Measurements from ENCODE around the gene FYCO1. TPM values are rescaled to one million over a fixed set of nuclear protein-coding genes. Genes with fewer than 3 reads are reported as not detected.
A peak's percentile ranks its signal among the peaks of the same experiment; 100 is the strongest.

Gene FYCO1
- total RNA-seq, 4 donors from 2014 or later = 38.2 to 66.6 (median 50.5) TPM

- TF ChIP-seq, protein P1, sequence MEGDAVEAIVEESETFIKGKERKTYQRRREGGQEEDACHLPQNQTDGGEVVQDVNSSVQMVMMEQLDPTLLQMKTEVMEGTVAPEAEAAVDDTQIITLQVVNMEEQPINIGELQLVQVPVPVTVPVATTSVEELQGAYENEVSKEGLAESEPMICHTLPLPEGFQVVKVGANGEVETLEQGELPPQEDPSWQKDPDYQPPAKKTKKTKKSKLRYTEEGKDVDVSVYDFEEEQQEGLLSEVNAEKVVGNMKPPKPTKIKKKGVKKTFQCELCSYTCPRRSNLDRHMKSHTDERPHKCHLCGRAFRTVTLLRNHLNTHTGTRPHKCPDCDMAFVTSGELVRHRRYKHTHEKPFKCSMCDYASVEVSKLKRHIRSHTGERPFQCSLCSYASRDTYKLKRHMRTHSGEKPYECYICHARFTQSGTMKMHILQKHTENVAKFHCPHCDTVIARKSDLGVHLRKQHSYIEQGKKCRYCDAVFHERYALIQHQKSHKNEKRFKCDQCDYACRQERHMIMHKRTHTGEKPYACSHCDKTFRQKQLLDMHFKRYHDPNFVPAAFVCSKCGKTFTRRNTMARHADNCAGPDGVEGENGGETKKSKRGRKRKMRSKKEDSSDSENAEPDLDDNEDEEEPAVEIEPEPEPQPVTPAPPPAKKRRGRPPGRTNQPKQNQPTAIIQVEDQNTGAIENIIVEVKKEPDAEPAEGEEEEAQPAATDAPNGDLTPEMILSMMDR (IDR thresholded peaks at IDR 0.05) = no peak
- TF ChIP-seq POLR2A (IDR thresholded peaks at IDR 0.05) = peak in 1 of 2 donors; percentile 44
- WGBS, 2 donors = 35 to 46% methylated on average over 6 of the region's 6 CpGs
- Histone ChIP-seq H3K27me3 (no peaks in the 10 kb centered on the region), H3K36me3 (peaks cover 4 to 20% of the 10 kb centered on the region in 2 donors), H3K4me1 (peaks cover 35 to 47% of the 10 kb centered on the region in 2 donors), H3K27ac (peak overlapping the region; percentile 87 to 94 (median 91)), H3K4me3 (replicated peaks in 1 of 3) (no peak overlapping the region), H3K9me3 (no peaks in the 10 kb centered on the region)
- peak; percentile 85 to 86 for DNase-seq
- intact Hi-C loops (cut with DNase I) = no loop called here
These were observed 22.9 kb downstream of the FYCO1 start for GRCh38 chr3:45972534-45973402.

GRCh38 chr3:45969953-45970352 lies 25.7 kb downstream of the FYCO1 start:
- H3K9me3 ChIP-seq = no peaks in the 10 kb centered on the region
- no peak overlapping the region for H3K4me3 ChIP-seq (replicated peaks in 1 of 3)
- no peak for DNase-seq
- no peaks in the 10 kb centered on the region for H3K27me3 ChIP-seq
- H3K27ac ChIP-seq = peak overlapping the region in 1 of 3 donors; percentile 45
- no peak for TF ChIP-seq POLR2A (IDR thresholded peaks at IDR 0.05)
- TF ChIP-seq, protein P1 (IDR thresholded peaks at IDR 0.05) = no peak
- peaks cover 57 to 64% of the 10 kb centered on the region in 2 donors for H3K4me1 ChIP-seq
- intact Hi-C loops (cut with DNase I) = no loop called here
- peaks cover 23 to 42% of the 10 kb centered on the region in 2 donors for H3K36me3 ChIP-seq
- 95 to 96% methylated on average over 3 of the region's 3 CpGs for WGBS, 2 donors

- H3K27ac ChIP-seq = peak overlapping the region in 1 of 3 donors; percentile 45
- no peak for TF ChIP-seq POLR2A (IDR thresholded peaks at IDR 0.05)
- TF ChIP-seq, protein P1 (IDR thresholded peaks at IDR 0.05) = no peak
- WGBS, 2 donors = 90 to 92% methylated on average over 3 of the region's 3 CpGs
- peaks cover 50 to 55% of the 10 kb centered on the region in 2 donors for H3K4me1 ChIP-seq
- intact Hi-C loops (cut with DNase I) = no loop called here
- no peaks in the 10 kb centered on the region for H3K9me3 ChIP-seq
- H3K36me3 ChIP-seq = peaks cover 32 to 50% of the 10 kb centered on the region in 2 donors
- no peak overlapping the region for H3K4me3 ChIP-seq (replicated peaks in 1 of 3)
- no peak for DNase-seq
- H3K27me3 ChIP-seq = no peaks in the 10 kb centered on the region
These were observed 26.5 kb downstream of the FYCO1 start for GRCh38 chr3:45969116-45969515.

DNA sequence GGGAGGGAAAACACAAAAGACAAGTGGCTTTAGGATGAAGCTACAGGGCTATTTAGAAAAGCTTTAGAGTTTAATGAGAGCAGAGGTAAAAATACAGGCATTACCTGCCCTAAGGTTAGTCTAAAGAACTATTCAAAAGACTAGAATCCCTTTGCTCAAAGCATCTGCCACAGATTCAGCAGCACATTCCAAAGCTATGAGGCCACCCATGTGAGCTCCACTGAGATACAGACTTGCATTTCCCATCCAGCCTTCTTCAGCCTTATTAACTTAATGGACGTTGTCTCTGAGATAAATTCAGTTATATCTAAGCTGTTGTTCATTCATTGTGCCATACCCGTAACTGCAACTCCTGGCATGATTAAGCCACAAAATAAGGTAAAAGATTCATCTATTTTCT lies 26.9 kb downstream of the FYCO1 start:
- H3K36me3 ChIP-seq = peaks cover 36 to 54% of the 10 kb centered on the region in 2 donors
- 85 to 88% methylated on average over 2 of the region's 2 CpGs for WGBS, 2 donors
- no peaks in the 10 kb centered on the region for H3K27me3 ChIP-seq
- H3K4me1 ChIP-seq = peaks cover 46 to 51% of the 10 kb centered on the region in 2 donors
- no peak for TF ChIP-seq POLR2A (IDR thresholded peaks at IDR 0.05)
- TF ChIP-seq, protein P1 (IDR thresholded peaks at IDR 0.05) = no peak
- DNase-seq = no peak
- H3K27ac ChIP-seq = peak overlapping the region in 1 of 3 donors; percentile 70
- H3K4me3 ChIP-seq (replicated peaks in 1 of 3) = no peak overlapping the region
- no peaks in the 10 kb centered on the region for H3K9me3 ChIP-seq
- intact Hi-C loops (cut with DNase I) = no loop called here

- DNase-seq = no peak
- intact Hi-C loops (cut with DNase I) = no loop called here
- Histone ChIP-seq H3K36me3 (peaks cover 39 to 58% of the 10 kb centered on the region in 2 donors), H3K27ac (peak overlapping the region; percentile 20 to 75 (median 70)), H3K4me1 (peaks cover 41 to 46% of the 10 kb centered on the region in 2 donors), H3K27me3 (no peaks in the 10 kb centered on the region), H3K9me3 (no peaks in the 10 kb centered on the region), H3K4me3 (replicated peaks in 1 of 3) (no peak overlapping the region)
- 83 to 85% methylated on average over 7 to 9 of the region's 9 CpGs for WGBS, 2 donors
- TF ChIP-seq, protein P1 (IDR thresholded peaks at IDR 0.05) = no peak
- TF ChIP-seq POLR2A (IDR thresholded peaks at IDR 0.05) = no peak
These were observed 27.5 kb downstream of the FYCO1 start for GRCh38 chr3:45968149-45968548.

All from thyroid gland (tissue), 4 donors.